ENCODE measurements around the gene TBC1D2B.

TBC1D2B gene

GRCh38 chr15:78040653-78041244, 36.8 kb downstream of the TBC1D2B start:
- DNase-seq (ENCODE audit: low read depth): no peak
- no peak for TF ChIP-seq CTCF (conservative IDR thresholded peaks at IDR 0.05; ENCODE audit: low read depth, low read length)
- no peak overlapping the region for H3K4me3 ChIP-seq (ENCODE audit: low read depth, low read length)

DNA sequence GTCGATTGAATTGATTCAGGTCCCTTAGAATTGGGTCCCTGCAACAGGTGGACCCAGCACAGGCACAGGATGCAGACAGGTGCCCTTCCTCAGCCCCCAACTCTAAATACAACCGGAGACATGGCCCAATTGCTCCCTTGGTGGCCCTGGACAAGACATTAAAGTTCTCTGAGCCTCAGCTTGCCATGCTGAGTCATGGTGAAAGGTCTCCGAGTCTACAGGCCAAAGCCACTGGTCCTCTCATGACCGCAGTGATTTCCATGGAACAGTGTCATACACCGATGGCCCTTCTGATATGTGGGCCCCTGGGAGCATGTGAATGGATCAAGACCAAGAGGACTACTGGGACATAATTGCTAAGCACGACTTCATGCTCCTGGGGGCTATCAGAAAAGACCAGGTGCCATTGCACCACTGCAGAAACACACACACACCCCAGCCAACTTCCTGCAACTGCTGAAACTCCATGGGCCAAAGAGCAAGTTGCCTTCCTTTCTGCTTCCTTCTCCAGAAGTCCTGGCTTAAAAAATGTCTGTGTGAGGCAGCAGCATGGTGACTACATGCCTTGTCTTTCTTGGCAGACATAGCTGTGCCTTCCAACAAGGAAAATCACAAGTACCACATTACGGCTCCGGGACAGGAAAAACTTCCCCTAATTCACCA, 38.8 kb downstream of the TBC1D2B start:
- no peak for TF ChIP-seq CTCF (conservative IDR thresholded peaks at IDR 0.05; ENCODE audit: low read depth, low read length)

GRCh38 chr15:78037779-78038305, 39.7 kb downstream of the TBC1D2B start:
- TF ChIP-seq CTCF (conservative IDR thresholded peaks at IDR 0.05; ENCODE audit: low read depth, low read length): no peak
- no peak overlapping the region for H3K4me3 ChIP-seq (ENCODE audit: low read depth, low read length)
- no peak for DNase-seq (ENCODE audit: low read depth)

More for the DNA sequence above, 38.8 kb downstream of the TBC1D2B start:
- no peak overlapping the region for H3K4me3 ChIP-seq (ENCODE audit: low read depth, low read length)
- no peak for DNase-seq (ENCODE audit: low read depth)

- no peak for TF ChIP-seq CTCF (conservative IDR thresholded peaks at IDR 0.05; ENCODE audit: low read depth, low read length)
- DNase-seq (ENCODE audit: low read depth): no peak
- H3K4me3 ChIP-seq (ENCODE audit: low read depth, low read length): no peak overlapping the region
Measured at GRCh38 chr15:78037328-78037727, 40.2 kb downstream of the TBC1D2B start.

- H3K4me3 ChIP-seq (ENCODE audit: low read depth, low read length): no peak overlapping the region
- no peak for TF ChIP-seq CTCF (conservative IDR thresholded peaks at IDR 0.05; ENCODE audit: low read depth, low read length)
- DNase-seq (ENCODE audit: low read depth): no peak
Measured at GRCh38 chr15:78035861-78036476, 41.5 kb downstream of the TBC1D2B start.

- peak; percentile 40 for DNase-seq (ENCODE audit: low read depth)
- H3K4me3 ChIP-seq (ENCODE audit: low read depth, low read length): no peak overlapping the region
- no peak for TF ChIP-seq CTCF (conservative IDR thresholded peaks at IDR 0.05; ENCODE audit: low read depth, low read length)
Measured at GRCh38 chr15:78035321-78035751, 42.2 kb downstream of the TBC1D2B start.

All from choroid plexus epithelial cell (primary cell).